ENCODE results near the gene BTBD10. TPM values are rescaled to one million over a fixed set of nuclear protein-coding genes. Genes with fewer than 3 reads are reported as not detected.
"Not testable (repeated sequence)": the region's sequence is repeated elsewhere in the genome, so short reads cannot be mapped to it uniquely, and the experiment has no call there.

BTBD10 gene
- total RNA-seq, 1 experiment from 2014 or later: 94.8 TPM

DNA sequence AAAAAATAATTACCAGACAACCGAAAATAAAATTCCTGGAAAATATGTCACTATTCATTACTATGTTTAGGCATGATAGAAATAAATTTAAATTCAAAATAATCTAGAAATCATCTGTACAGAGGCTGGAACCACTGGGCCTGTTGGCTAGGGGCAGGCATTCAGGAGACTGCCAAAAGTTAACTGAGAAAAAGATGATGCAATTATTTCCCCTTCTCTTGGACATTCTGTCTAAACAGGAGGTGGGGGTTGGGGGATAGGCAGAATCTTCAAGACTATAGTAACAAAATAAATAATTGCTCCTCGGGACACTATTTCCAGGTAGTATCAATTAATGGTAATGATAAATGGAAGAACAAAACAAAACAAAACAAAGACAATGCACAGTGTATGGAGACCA, 14.1 kb downstream of the BTBD10 start:
- no peak for DNase-seq (ENCODE audit: low read depth)
- in situ Hi-C loops (cut with HindIII; ENCODE audit: low pct_unique_long_range_greater_than_20kb, low sequenced_read_pairs): no loop called here

DNA sequence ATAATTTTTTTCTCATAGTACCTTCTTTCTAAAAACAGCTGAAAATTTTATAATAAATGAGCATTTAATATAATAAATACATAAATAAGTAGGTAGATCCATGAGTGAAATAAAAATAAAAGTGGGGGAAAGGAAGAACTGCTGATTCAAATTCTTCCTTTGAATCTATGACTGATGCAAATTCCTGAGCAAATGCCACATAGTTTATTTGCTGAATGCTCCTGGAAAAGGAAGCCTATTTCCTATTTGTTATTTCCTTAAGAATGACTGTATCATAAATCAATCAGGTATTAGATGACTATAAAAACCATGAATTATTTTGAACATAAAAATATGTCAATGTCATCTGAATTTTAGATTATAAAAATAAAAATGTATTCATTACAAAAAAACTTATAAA, 16.6 kb downstream of the BTBD10 start:
- in situ Hi-C loops (cut with HindIII; ENCODE audit: low pct_unique_long_range_greater_than_20kb, low sequenced_read_pairs): no loop called here
- no peak for DNase-seq (ENCODE audit: low read depth)

DNA sequence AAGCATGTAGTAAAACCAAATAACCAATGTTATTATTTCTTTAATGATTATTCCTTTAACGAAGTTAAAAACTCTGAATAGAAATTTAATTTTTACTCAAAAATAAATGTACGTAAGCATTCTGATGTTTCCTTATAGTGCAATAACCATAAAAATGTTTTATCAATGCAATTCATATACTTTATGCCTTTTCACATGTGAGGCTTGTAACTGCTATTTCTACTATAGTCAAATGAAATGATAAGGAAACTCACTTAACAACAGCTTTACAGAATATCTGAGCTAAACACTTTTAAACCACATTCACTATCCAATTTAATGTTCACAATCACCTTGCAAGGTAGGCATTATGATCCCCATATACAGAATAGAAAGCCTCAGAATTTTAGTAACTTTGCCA, 17.4 kb downstream of the BTBD10 start:
- no peak for DNase-seq (ENCODE audit: low read depth)
- in situ Hi-C loops (cut with HindIII; ENCODE audit: low pct_unique_long_range_greater_than_20kb, low sequenced_read_pairs): no loop called here

DNA sequence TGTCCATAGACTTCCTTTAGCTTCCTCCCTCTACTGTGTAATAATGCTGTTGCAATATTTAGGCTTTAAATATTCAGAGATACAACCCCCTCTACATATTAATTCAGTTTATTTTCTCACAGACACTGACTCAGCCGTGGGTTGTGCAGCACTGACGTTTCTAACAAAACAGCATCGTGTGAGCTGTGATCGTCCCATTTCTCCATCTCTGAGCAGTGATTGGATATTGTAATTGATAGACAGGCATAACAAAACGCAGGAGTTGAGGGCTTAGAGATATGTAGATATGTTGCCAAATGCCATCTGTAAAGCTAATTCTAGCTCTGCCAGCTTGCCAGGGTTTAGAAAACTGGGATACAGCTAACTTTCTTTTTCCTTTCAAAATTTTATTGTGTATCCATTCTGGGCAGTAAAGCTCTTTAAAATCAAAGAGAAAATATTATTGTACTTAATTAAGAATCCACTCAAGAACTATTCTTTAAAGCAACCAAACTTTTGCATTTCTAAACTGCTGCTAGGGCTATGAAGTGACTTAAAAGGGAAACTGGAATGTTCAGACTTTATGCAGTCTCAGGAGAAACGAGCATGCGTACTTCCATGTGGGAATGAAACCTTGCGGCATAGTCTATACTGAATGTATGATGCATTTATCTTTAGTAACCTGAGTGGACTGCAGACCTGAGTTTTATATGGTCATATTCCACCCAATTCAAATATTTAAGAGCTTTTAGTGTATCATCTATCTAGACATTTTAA, 22.7 kb downstream of the BTBD10 start:
- in situ Hi-C loops (cut with HindIII; ENCODE audit: low pct_unique_long_range_greater_than_20kb, low sequenced_read_pairs): no loop called here
- DNase-seq (ENCODE audit: low read depth): peak; percentile 82

DNA sequence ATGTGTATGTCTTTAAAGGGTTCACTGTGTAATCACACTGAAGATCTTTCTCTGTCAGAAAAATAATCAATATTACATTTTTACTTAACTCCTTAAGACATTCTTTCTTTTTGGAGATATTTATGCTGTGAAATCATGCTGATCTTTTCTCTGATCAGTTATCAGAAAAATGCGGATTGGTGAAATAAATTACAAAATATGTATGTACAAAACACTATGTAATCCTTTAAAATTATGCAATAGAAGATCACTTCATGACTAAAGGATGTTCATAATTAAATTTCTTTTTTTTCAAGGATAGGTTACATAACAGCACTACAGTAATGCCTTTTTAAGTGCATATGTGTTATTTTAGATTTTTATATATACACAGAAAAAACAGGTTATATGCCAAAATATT, 24.7 kb downstream of the BTBD10 start:
- in situ Hi-C loops (cut with HindIII; ENCODE audit: low pct_unique_long_range_greater_than_20kb, low sequenced_read_pairs): no loop called here
- DNase-seq (ENCODE audit: low read depth): no peak

DNA sequence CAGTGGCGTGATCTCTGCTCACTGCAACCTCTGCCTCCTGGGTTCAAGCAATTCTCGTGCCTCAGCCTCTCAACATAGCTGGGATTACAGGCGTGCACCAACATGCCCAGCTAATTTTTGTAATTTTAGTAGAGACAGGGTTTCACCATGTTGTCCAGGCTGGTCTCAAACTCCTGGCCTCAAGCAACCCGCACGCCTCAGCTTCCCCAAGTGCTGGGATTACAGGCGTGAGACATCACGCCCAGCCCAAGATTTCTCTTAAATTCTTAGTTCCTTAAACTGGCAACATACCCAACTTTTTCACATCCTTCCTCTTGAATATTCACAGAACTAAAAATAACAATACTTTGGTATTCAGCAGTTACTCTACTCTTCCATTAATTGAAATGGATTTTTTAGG, 26.2 kb downstream of the BTBD10 start:
- DNase-seq (ENCODE audit: low read depth); in situ Hi-C loops (cut with HindIII; ENCODE audit: low pct_unique_long_range_greater_than_20kb, low sequenced_read_pairs): not testable (repeated sequence)

DNA sequence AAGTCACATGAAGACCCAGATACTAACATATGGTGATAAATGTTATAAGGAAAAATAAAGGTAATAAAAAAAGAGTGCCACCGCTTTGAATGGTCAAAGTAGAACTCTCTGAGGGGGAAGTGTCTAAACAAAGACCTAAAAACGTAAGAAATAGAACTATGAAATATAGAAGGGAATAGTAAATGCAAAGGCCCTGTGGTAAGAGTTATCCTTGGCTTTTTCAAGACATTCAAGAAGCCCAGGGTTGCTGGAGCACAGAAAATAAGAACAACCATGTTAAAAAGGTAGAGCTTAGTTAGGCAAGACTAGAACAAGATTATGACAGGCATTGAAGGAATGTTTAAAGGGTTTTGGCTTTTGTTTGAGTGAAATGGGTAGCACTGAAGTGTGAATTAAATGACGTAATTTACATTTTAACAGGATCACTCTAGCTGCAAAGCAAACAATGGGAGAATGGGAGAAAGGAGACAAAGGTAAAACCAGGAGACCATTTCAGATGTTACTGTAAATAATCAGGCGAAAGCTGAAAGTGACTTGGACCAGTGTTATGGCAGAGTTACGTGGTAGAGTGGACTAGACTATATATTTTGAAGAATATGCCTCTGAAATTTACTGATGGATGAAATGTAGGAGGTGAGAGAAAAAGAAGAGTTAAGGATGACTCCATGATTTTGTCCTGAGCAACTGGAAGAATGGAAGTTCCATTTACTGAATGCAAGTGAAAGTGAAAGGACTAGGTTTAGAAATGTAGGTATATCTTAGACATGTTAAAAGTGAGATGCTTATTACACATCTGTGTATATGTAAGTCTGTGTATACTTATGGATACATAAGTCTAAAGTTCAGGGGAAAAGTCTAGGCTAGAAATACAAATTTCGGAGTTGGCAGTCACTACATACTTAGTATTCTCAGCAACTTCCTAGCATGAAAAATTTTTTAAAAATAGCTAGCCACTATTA, 28.5 kb downstream of the BTBD10 start:
- in situ Hi-C loops (cut with HindIII; ENCODE audit: low pct_unique_long_range_greater_than_20kb, low sequenced_read_pairs): no loop called here
- DNase-seq (ENCODE audit: low read depth): peak; percentile 90

DNA sequence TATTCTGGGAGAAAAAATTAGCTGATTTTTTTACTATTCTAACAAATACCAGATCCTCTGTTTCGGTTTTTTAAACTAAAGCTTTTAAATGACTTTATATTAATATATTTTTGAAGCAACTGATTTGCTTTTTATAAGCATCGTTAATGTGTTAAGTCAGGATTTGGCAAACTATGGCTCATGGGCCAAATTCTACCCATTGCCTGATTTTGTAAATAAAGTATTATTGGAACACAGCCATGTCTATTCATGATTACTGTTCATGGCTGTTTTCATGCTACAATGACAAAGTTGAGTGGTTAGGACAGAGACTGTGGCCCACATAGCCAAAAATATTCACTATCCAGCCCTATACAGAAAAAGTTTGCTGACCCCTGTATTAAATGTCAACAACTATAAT, 29.6 kb downstream of the BTBD10 start:
- no peak for DNase-seq (ENCODE audit: low read depth)
- in situ Hi-C loops (cut with HindIII; ENCODE audit: low pct_unique_long_range_greater_than_20kb, low sequenced_read_pairs): no loop called here

DNA sequence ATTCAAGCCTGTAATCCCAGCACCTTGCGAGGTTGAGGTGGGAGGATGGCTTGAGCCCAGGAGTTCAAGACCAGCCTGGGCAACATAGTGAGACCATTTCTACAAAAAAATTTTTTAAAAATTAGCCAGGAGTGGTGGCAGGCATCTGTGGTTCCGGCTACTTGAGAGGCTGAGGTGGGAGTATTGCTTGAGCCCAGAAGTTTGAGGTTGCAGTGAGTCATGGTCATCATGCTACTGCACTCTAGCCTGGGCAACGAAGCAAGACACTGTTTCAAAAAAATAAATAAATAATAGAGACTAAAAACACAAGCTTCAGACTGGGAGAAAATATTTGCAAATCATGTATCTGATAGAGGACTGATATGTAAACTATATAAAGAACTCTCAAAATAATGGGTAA, 33.2 kb downstream of the BTBD10 start:
- in situ Hi-C loops (cut with HindIII; ENCODE audit: low pct_unique_long_range_greater_than_20kb, low sequenced_read_pairs): no loop called here
- peak; percentile 82 for DNase-seq (ENCODE audit: low read depth)

DNA sequence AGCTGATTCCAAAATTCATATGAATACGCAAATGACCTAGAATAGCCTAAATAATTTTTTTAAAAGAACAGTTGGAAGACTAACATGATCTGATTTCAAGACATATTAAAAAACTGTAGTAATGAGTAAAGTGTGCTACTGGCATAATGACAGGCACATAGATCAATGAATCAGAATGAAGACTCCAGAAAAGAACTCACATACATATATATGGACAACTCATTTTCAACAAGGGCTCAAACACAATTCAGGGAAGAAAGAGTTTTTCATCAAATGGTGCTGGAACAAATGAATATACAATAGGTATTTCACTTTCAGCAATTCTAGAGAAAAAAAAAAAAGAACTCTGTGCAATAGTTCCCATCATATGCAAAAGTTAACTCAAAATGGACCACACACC, 33.7 kb downstream of the BTBD10 start:
- DNase-seq (ENCODE audit: low read depth): no peak
- in situ Hi-C loops (cut with HindIII; ENCODE audit: low pct_unique_long_range_greater_than_20kb, low sequenced_read_pairs): no loop called here

DNA sequence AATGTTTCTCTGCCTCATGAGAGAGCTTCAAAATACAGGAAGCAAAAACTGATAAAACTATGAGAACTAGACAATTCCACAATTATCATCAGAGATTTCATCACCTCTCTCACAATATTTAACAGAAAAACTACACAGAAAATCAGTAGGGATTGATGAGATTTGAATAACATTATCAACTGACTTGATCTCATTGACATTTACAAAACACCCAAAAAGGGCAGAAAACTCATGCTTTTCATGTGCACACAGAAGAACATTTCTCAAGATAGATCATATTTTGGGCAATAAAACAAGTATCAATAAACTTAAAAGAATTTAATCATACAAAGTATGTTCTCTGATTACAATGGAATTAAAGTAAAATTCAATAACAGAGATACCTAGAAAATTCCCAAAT, 35.6 kb downstream of the BTBD10 start:
- DNase-seq (ENCODE audit: low read depth): no peak
- in situ Hi-C loops (cut with HindIII; ENCODE audit: low pct_unique_long_range_greater_than_20kb, low sequenced_read_pairs): no loop called here

DNA sequence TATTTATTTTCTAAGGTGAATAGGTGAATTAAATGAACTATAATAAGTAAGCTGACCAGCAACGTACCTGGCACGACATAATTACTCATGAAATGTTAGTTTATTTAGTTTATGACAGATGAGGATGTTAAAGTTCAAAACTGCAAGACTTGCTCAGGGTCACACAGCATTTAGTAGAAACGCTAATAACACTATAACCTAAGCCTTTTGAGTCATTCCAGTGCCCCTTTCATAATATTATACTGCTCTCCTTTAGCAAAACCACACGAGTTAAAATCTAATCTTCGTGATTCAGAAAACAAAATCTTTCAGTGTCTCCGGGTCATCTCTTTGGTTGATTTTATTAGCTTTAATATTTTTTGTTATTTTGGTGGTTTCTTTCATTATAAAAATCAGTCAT, 39.6 kb downstream of the BTBD10 start:
- DNase-seq (ENCODE audit: low read depth): peak; percentile 73
- in situ Hi-C loops (cut with HindIII; ENCODE audit: low pct_unique_long_range_greater_than_20kb, low sequenced_read_pairs): no loop called here

DNA sequence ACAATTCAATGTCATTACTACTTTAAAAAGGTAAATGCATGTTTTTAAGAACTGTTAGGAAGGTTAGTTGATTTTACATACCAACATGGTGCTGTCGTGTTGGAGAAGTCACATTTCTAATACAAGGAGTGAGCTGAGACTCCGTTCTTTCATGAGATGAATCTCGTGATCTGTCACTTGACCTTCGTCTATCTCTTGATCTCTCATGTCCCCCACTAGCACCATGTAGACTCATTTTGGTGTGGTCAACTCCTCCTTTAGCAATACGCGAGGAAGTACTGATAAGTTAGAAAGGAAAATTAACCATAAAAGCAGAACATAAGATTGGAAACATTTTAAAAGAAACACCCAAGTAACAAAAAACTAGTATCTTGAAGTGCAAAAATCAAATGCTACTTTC, 41.5 kb downstream of the BTBD10 start:
- DNase-seq (ENCODE audit: low read depth): no peak
- in situ Hi-C loops (cut with HindIII; ENCODE audit: low pct_unique_long_range_greater_than_20kb, low sequenced_read_pairs): no loop called here

DNA sequence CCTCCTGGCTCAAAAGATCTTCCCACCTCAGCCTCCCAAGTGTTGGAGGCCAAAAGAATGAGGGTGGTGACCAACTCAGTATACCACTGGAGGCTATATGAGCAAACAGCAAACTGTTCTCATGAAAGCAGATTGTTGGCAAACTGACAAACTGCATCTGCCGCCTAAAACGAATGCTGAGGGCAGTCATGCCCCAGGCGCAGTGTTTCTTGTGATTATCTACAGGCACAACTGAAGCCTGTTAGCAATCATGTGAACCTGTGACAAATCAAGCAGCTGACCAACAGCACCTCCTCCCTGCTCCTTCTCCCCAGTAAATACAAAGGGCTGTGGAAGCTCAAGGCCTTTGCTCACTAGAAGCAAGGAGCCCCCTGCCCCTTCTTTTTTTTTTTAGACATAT, 47.8 kb downstream of the BTBD10 start:
- in situ Hi-C loops (cut with HindIII; ENCODE audit: low pct_unique_long_range_greater_than_20kb, low sequenced_read_pairs): no loop called here

DNA sequence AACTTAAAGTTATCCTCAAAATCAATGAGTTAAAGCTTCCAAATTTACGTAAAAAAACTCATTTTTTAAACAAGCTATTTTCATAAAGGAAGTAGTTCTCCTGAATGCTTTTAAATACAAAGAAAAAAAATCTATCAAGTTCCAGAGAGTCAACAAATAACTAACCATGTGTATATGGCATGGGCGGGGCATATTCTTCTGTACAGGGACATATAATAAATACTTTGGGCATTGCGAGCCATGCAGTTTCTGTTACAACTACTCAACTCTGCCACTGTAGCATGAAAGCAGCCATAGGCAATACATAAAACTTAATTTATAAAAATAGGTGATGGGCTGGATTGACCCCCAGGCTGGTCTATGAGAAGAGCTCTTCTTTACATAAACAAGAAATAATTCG, 57.8 kb downstream of the BTBD10 start:
- in situ Hi-C loops (cut with HindIII; ENCODE audit: low pct_unique_long_range_greater_than_20kb, low sequenced_read_pairs): no loop called here
- DNase-seq (ENCODE audit: low read depth): no peak

More for the DNA sequence above, 47.8 kb downstream of the BTBD10 start:
- no peak for DNase-seq (ENCODE audit: low read depth)

DNA sequence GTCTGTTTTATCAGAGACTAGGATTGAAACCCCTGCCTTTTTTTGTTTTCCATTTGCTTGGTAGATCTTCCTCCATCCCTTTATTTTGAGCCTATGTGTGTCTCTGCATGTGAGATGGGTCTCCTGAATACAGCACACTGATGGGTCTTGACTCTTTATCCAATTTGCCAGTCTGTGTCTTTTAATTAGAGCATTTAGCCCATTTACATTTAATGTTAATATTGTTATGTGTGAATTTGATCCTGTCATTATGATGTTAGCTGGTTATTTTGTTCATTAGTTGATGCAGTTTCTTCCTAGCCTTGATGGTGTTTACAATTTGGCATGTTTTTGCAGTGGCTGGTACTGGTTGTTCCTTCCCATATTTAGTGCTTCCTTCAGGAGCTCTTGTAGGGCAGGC, 64.7 kb downstream of the BTBD10 start:
- in situ Hi-C loops (cut with HindIII; ENCODE audit: low pct_unique_long_range_greater_than_20kb, low sequenced_read_pairs); DNase-seq (ENCODE audit: low read depth): not testable (repeated sequence)

DNA sequence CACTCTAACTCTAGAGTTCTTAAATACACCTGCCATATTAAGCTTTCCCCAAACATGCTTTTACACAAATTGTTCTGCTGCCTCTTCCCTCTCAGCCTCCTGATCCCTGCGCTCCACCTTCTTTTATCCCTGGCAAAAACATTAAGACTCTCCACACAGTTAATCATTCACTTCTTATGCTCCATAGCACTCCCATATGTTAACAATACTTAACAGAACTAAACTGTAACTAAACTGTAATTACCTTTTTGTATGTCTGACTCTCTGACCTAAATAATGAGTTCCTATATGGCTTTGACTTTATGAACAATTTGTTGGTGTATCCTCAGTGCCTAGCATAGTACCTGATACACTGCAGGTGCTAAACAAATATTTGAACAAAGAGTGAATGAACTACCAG, 71.8 kb downstream of the BTBD10 start:
- in situ Hi-C loops (cut with HindIII; ENCODE audit: low pct_unique_long_range_greater_than_20kb, low sequenced_read_pairs): no loop called here
- DNase-seq (ENCODE audit: low read depth): peak; percentile 46

DNA sequence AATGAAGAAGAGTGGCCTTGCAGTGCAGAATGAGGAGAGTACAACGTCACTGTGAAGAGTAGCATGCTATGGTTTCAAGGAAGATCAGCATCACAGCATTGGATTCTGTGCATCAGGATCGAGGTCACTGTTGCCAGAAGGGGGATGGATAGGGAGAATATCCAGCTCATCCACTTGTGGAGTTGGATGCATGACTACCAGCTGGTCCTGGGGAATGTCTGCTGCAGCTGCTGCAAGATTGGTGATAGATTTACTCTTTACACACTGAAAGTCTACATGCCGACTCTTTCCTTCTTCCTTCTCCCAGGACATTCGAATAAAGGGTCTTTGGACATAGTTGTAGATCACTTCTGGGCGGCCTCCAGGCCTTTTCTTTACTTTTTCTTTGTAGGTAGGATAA, 74.3 kb downstream of the BTBD10 start:
- DNase-seq (ENCODE audit: low read depth): no peak
- in situ Hi-C loops (cut with HindIII; ENCODE audit: low pct_unique_long_range_greater_than_20kb, low sequenced_read_pairs): no loop called here

DNA sequence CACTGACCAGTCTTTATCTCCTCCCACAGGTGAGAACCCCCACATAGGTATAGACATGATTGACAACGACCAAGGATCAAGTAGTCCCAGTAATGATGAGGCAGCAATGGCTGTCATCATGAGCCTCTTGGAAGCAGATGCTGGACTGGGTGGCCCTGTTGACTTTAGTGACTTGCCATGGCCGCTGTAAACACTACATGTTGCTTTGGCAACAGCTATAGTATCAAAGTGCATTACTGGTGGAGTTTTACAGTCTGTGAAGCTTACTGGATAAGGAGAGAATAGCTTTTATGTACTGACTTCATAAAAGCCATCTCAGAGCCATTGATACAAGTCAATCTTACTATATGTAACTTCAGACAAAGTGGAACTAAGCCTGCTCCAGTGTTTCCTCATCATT, 76.5 kb downstream of the BTBD10 start:
- no peak for DNase-seq (ENCODE audit: low read depth)
- in situ Hi-C loops (cut with HindIII; ENCODE audit: low pct_unique_long_range_greater_than_20kb, low sequenced_read_pairs): no loop called here
